Dermis microvascular lymphatic vessel endothelial cell (primary cell): ENCODE results near the gene EXOG. TPM values are rescaled to one million over a fixed set of nuclear protein-coding genes. Genes with fewer than 3 reads are reported as not detected.

Experiments used
- DNase-seq, 2 donors: peaks; one replicate each; pipeline versions ENCODE4 v3.0.0 to v3.0.0-alpha.2; 2010; ENCODE audit warnings: low read depth in 2 of 2
- total RNA-seq: library from RNA; depleted of rRNA; stranded (reverse); fragments of >200 nt; gene quantifications from 2 replicates; pipeline ENCODE4 v1.2.1, GENCODE V29; 2014

Gene EXOG
- total RNA-seq, 1 donor from 2014 or later = 6.7 TPM

GRCh38 chr3:38473229-38473628 is 22.9 kb upstream of the EXOG start:
- no peak for DNase-seq

GRCh38 chr3:38474928-38475605 is 21.1 kb upstream of the EXOG start:
- DNase-seq = no peak

DNA sequence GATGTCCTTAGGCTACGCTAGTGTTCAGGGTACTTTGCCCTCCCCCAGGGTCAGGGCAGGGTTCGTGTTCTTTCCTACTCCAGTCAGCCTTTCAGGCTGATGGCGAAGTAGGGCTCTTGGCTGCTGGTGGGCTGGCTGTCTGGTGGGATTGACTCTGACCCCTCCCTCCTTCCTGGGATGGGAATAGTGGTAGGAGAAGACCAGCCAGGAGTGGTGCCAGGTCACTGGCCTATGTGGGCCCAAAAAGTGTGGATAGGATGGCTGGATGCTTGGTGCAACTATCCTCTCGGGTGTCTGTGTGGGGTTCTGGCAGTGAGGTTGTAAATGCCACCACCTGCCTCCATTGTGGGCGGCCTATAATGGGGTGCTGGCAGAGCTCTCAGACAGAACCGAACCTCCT is 20.4 kb upstream of the EXOG start:
- DNase-seq = no peak

DNA sequence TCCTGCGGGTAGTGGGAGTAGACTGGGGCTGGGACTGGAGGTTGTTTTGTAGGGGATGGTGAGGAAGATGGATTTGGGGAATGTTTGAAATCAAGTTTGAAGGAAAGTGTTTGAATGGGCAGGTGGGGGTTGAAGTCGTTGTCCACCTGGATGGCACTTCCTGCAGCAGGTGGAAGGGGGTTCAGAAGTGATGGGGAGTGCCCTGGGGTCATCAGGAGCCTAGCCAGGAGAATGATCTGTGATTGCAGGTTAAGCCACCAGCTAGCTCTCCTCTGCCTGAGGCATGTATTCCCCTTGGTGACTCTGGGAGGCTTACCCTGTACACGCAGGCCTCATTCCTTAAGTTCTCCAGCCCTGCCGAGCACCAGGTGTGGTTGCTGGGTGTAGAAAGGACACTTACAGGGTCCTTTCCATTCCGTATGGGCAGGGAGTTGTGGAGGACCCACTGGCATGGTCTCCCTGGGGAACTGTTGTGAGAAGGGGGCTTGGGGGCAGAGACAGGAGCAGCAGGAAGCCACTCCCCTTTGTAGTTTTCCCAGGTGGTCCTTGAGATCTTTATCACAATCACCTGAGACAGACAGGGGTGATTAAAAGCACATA is 19.9 kb upstream of the EXOG start:
- no peak for DNase-seq

GRCh38 chr3:38477057-38477820 is 18.9 kb upstream of the EXOG start:
- no peak for DNase-seq

GRCh38 chr3:38477839-38478450 is 18.2 kb upstream of the EXOG start:
- DNase-seq = no peak

GRCh38 chr3:38478901-38479300 is 17.2 kb upstream of the EXOG start:
- no peak for DNase-seq

- peak; percentile 51 to 75 for DNase-seq
Measured at GRCh38 chr3:38479431-38480092, 16.6 kb upstream of the EXOG start.

- no peak for DNase-seq
Measured at GRCh38 chr3:38480093-38480445, 16.1 kb upstream of the EXOG start.

GRCh38 chr3:38480930-38481329 is 15.2 kb upstream of the EXOG start:
- DNase-seq = no peak

DNA sequence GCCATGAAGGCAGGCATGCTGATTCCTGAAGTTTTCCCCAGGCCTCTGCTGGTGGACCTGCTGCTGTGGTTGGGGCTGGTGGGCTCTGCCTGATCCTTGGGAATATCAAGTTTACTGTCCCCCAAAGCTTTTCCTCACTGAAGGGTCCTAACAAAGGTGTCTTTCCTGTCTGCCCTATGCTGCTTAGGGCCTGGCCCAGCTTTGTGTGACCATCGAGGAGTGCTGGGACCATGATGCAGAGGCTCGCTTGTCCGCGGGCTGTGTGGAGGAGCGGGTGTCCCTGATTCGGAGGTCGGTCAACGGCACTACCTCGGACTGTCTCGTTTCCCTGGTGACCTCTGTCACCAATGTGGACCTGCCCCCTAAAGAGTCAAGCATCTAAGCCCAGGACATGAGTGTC is 13.2 kb upstream of the EXOG start:
- DNase-seq = no peak

GRCh38 chr3:38487323-38487722 is 8.8 kb upstream of the EXOG start:
- peak; percentile 19 to 39 for DNase-seq

GRCh38 chr3:38488949-38489348 is 7.2 kb upstream of the EXOG start:
- no peak for DNase-seq

- no peak for DNase-seq
Measured at GRCh38 chr3:38489766-38490165, 6.4 kb upstream of the EXOG start.

DNA sequence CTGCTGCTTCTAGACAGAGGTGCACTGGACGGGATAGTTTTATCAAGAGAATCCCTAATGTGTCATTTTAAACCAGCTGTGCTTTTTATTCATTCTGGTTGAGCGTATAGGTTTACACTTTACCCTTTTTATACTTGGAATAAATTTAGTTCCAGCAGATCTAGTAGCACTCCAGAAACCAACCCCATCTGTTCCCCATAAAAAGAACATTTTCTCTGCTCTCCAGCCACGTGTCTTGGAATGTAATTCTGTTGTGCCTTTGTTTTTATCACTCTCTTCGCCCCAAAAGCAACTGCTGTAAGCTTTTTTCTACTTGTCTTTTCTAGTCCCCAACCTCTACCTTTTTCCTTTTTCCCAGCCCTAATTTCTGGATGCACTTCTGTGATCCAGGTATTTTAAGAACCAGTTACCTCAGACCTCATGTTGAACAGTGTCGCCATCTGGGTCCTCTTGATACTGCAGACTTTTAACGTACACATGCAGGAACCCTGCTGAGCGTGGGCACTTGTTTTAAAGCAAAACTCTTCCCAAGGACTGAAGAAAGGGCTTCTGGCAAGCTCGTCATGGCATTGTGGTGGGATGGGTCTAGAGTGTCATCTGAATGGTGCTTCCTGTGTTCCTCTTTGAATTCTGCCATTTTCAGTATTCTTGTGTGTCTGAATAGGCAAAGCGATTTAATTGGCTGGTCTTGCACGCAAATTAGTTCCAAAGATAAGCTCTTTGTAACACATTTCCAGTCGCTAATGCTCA is 5.7 kb upstream of the EXOG start:
- DNase-seq = no peak

GRCh38 chr3:38491215-38491614 is 4.9 kb upstream of the EXOG start:
- DNase-seq = no peak

DNA sequence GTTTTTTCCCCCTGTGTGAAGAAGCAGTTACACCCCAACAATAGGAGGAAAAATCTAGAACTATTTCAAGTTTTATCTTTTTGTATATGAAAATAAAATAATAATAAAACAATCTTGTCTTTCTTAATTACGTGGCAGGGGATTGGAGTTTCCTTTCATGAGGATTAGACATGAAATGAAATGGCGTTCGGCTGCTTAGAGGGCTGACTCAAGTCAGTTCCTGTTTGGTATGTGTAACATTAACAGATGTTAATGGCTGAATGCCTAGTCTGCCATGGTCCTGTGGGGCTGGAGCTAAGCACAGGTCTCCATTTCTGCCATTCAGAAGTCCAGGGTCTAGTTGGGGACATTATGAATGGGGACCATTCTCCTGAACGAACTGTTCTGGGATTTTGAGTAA is 3.1 kb upstream of the EXOG start:
- peak in 1 of 2 donors; percentile 46 for DNase-seq

GRCh38 chr3:38497031-38497430 is 891 bp downstream of the EXOG start:
- DNase-seq = no peak

- no peak for DNase-seq
Measured at GRCh38 chr3:38500688-38501417, 4.7 kb downstream of the EXOG start.

GRCh38 chr3:38507120-38507519 is 11.0 kb downstream of the EXOG start:
- no peak for DNase-seq

DNA sequence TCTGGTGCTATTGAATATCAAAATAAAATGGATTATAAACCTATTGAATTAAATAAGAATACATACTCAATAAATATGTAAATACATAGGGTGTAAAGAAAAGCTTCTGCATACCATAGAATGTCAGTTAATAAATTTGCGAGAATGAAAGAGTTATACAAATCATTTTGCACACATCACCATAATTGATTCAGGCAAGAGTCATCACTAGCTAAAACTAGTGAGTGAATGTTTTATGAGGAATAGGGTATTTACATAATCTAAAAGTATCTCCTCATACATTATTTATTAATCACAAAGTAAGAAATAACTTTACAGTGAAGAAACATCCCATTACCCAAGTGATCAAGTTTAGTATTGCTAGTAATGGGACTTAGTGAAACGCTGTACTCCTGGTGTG is 13.6 kb downstream of the EXOG start:
- DNase-seq = no peak
